Measurements from ENCODE around the gene RBPMS2. TPM values are rescaled to one million over a fixed set of nuclear protein-coding genes. Genes with fewer than 3 reads are reported as not detected.

Gene RBPMS2
- total RNA-seq, 2 donors from 2014 or later, result not detected

- DNase-seq (ENCODE audit: low spot score in 2 of 2) (no peak), ATAC-seq (no peak)
- no peaks in the 10 kb centered on the region for H3K36me3 Mint-ChIP-seq
- no peaks in the 10 kb centered on the region for H3K9me3 Mint-ChIP-seq
- H3K27ac Mint-ChIP-seq, result peak overlapping the region in 1 of 2 donors; percentile 72
Measured at GRCh38 chr15:64717130-64717529, 58.3 kb downstream of the RBPMS2 start.

GRCh38 chr15:64716452-64716851 is 58.9 kb downstream of the RBPMS2 start:
- peak overlapping the region in 1 of 2 donors; percentile 72 for H3K27ac Mint-ChIP-seq
- DNase-seq (ENCODE audit: low spot score in 2 of 2) (no peak), ATAC-seq (no peak)
- H3K36me3 Mint-ChIP-seq, result no peaks in the 10 kb centered on the region
- no peaks in the 10 kb centered on the region for H3K9me3 Mint-ChIP-seq

- ATAC-seq (no peak), DNase-seq (ENCODE audit: low spot score in 2 of 2) (no peak)
- Mint-ChIP-seq H3K27ac (no peak overlapping the region), H3K36me3 (no peaks in the 10 kb centered on the region), H3K9me3 (no peaks in the 10 kb centered on the region)
Measured at GRCh38 chr15:64713592-64713991, 61.8 kb downstream of the RBPMS2 start.

GRCh38 chr15:64712353-64712752 is 63.0 kb downstream of the RBPMS2 start:
- Mint-ChIP-seq H3K27ac (no peak overlapping the region), H3K9me3 (no peaks in the 10 kb centered on the region), H3K36me3 (no peaks in the 10 kb centered on the region)
- ATAC-seq, result no peak
- no peak for DNase-seq (ENCODE audit: low spot score in 2 of 2)

GRCh38 chr15:64710676-64711428 is 64.5 kb downstream of the RBPMS2 start:
- H3K27ac Mint-ChIP-seq, result peak overlapping the region in 1 of 2 donors; percentile 45
- DNase-seq (ENCODE audit: low spot score in 2 of 2), result no peak
- no peaks in the 10 kb centered on the region for H3K36me3 Mint-ChIP-seq
- ATAC-seq, result no peak
- H3K9me3 Mint-ChIP-seq, result no peaks in the 10 kb centered on the region

GRCh38 chr15:64706011-64706911 is 69.1 kb downstream of the RBPMS2 start:
- Mint-ChIP-seq H3K27ac (no peak overlapping the region), H3K36me3 (no peaks in the 10 kb centered on the region), H3K9me3 (no peaks in the 10 kb centered on the region)
- ATAC-seq (no peak), DNase-seq (ENCODE audit: low spot score in 2 of 2) (no peak)

GRCh38 chr15:64705006-64705405 is 70.4 kb downstream of the RBPMS2 start:
- Mint-ChIP-seq H3K9me3 (no peaks in the 10 kb centered on the region), H3K36me3 (peaks cover 0 to 7% of the 10 kb centered on the region in 2 donors), H3K27ac (no peak overlapping the region)
- no peak for ATAC-seq
- no peak for DNase-seq (ENCODE audit: low spot score in 2 of 2)

- DNase-seq (ENCODE audit: low spot score in 2 of 2) (no peak), ATAC-seq (peak; percentile 3 to 24)
- peak overlapping the region; percentile 41 to 87 for H3K27ac Mint-ChIP-seq
- peaks cover 0 to 7% of the 10 kb centered on the region in 2 donors for H3K36me3 Mint-ChIP-seq
- no peaks in the 10 kb centered on the region for H3K9me3 Mint-ChIP-seq
Measured at GRCh38 chr15:64703632-64703959, 71.8 kb downstream of the RBPMS2 start.

- DNase-seq (ENCODE audit: low spot score in 2 of 2), result peak; percentile 95 to 97
- no peaks in the 10 kb centered on the region for H3K9me3 Mint-ChIP-seq
- H3K36me3 Mint-ChIP-seq, result peaks cover 0 to 7% of the 10 kb centered on the region in 2 donors
- peak overlapping the region; percentile 87 for H3K27ac Mint-ChIP-seq
- peak; percentile 91 to 93 for ATAC-seq
Measured at GRCh38 chr15:64702816-64703631, 72.4 kb downstream of the RBPMS2 start.

GRCh38 chr15:64701482-64702184 is 73.8 kb downstream of the RBPMS2 start:
- no peaks in the 10 kb centered on the region for H3K9me3 Mint-ChIP-seq
- peak overlapping the region in 1 of 2 donors; percentile 87 for H3K27ac Mint-ChIP-seq
- DNase-seq (ENCODE audit: low spot score in 2 of 2) (no peak), ATAC-seq (no peak)
- peaks cover 0 to 7% of the 10 kb centered on the region in 2 donors for H3K36me3 Mint-ChIP-seq

- peak overlapping the region in 1 of 2 donors; percentile 39 for H3K27ac Mint-ChIP-seq
- H3K9me3 Mint-ChIP-seq, result no peaks in the 10 kb centered on the region
- ATAC-seq, result no peak
- peaks cover 0 to 7% of the 10 kb centered on the region in 2 donors for H3K36me3 Mint-ChIP-seq
- no peak for DNase-seq (ENCODE audit: low spot score in 2 of 2)
Measured at GRCh38 chr15:64701051-64701450, 74.3 kb downstream of the RBPMS2 start.

- Mint-ChIP-seq H3K36me3 (peaks cover 0 to 12% of the 10 kb centered on the region in 2 donors), H3K27ac (peak overlapping the region in 1 of 2 donors; percentile 22), H3K9me3 (no peaks in the 10 kb centered on the region)
- no peak for DNase-seq (ENCODE audit: low spot score in 2 of 2)
- no peak for ATAC-seq
Measured at GRCh38 chr15:64699751-64700388, 75.5 kb downstream of the RBPMS2 start.

GRCh38 chr15:64698823-64699222 is 76.6 kb downstream of the RBPMS2 start:
- no peak for DNase-seq (ENCODE audit: low spot score in 2 of 2)
- ATAC-seq, result no peak
- peak overlapping the region; percentile 69 to 91 for H3K27ac Mint-ChIP-seq
- no peaks in the 10 kb centered on the region for H3K9me3 Mint-ChIP-seq
- H3K36me3 Mint-ChIP-seq, result peaks cover 0 to 12% of the 10 kb centered on the region in 2 donors

GRCh38 chr15:64697911-64698369 is 77.4 kb downstream of the RBPMS2 start:
- ATAC-seq, result peak; percentile 77 to 87
- peak; percentile 59 to 71 for DNase-seq (ENCODE audit: low spot score in 2 of 2)
- no peaks in the 10 kb centered on the region for H3K9me3 Mint-ChIP-seq
- peak overlapping the region in 1 of 2 donors; percentile 69 for H3K27ac Mint-ChIP-seq
- H3K36me3 Mint-ChIP-seq, result peaks cover 0 to 12% of the 10 kb centered on the region in 2 donors

GRCh38 chr15:64696481-64696880 is 78.9 kb downstream of the RBPMS2 start:
- DNase-seq (ENCODE audit: low spot score in 2 of 2) (no peak), ATAC-seq (no peak)
- H3K27ac Mint-ChIP-seq, result peak overlapping the region in 1 of 2 donors; percentile 73
- H3K36me3 Mint-ChIP-seq, result peaks cover 0 to 12% of the 10 kb centered on the region in 2 donors
- H3K9me3 Mint-ChIP-seq, result no peaks in the 10 kb centered on the region
